Neural cell (in vitro differentiated cells): ENCODE measurements around the gene ANP32E. TPM values are rescaled to one million over a fixed set of nuclear protein-coding genes. Genes with fewer than 3 reads are reported as not detected.

Experiments
- H2AFZ ChIP-seq: fragments of 200-600, 300-800 bp; sonication (generic), shearing (Covaris generic); 2 replicates; pipeline ENCODE4 v1.6.0; 2014; ENCODE audit warnings: low read depth, mild to moderate bottlenecking, antibody characterized with exemption, low read length, moderate library complexity
- H3F3A ChIP-seq: fragments of 200-600 bp; shearing (Covaris generic); 2 replicates; pipeline ENCODE4 v1.6.1; 2016; ENCODE audit warnings: mild to moderate bottlenecking, moderate library complexity, mixed read lengths, antibody characterized with exemption, low read length; ENCODE audit not compliant: insufficient read depth, poor library complexity, severe bottlenecking
- H3K27ac ChIP-seq: fragments of 200-600, 300-800 bp; sonication (generic), shearing (Covaris generic); 2 replicates; pipeline ENCODE4 v1.5.1; 2014; ENCODE audit warnings: mild to moderate bottlenecking, low read length, moderate library complexity
- H3K27me3 ChIP-seq: fragments of 300-800, 200-600 bp; sonication (generic), shearing (Covaris generic); 2 replicates; pipeline ENCODE4 v1.6.0; 2014; ENCODE audit warnings: mild to moderate bottlenecking, low read depth, low read length, moderate library complexity; ENCODE audit not compliant: insufficient read depth
- H3K36me3 ChIP-seq: fragments of 300-800, 200-600 bp; sonication (generic), shearing (Covaris generic); 2 replicates; pipeline ENCODE4 v1.5.1; 2014; ENCODE audit warnings: mild to moderate bottlenecking, antibody characterized with exemption, low read length, moderate library complexity; ENCODE audit not compliant: insufficient read depth
- H3K4me2 ChIP-seq: fragments of 300-800, 200-600 bp; sonication (generic), shearing (Covaris generic); 2 replicates; pipeline ENCODE4 v1.6.0; 2014; ENCODE audit warnings: mild to moderate bottlenecking, low read length
- H3K4me3 ChIP-seq: fragments of 300-800, 200-600 bp; sonication (generic), shearing (Covaris generic); 2 replicates; pipeline ENCODE4 v1.5.1; 2014; ENCODE audit warnings: mild to moderate bottlenecking, low read length, moderate library complexity
- H3K79me2 ChIP-seq: fragments of 200-600 bp; shearing (Covaris generic); replicated peaks from 2 replicates; pipeline ENCODE4 v1.6.0; 2014; ENCODE audit warnings: mild to moderate bottlenecking, low read length, moderate library complexity; ENCODE audit not compliant: insufficient read depth
- H3K9ac ChIP-seq: fragments of 300-800, 200-600 bp; sonication (generic), shearing (Covaris generic); 2 replicates; pipeline ENCODE4 v1.6.1; 2016; ENCODE audit warnings: mild to moderate bottlenecking, low read length, mixed read lengths
- H3K9me2 ChIP-seq: fragments of 200-600 bp; shearing (Covaris generic); 2 replicates; pipeline ENCODE4 v1.6.1; 2016; ENCODE audit warnings: mild to moderate bottlenecking, low read length, mixed read lengths; ENCODE audit not compliant: insufficient read depth
- H3K9me3 ChIP-seq: fragments of 200-600, 300-800 bp; sonication (generic), shearing (Covaris generic); 2 replicates; pipeline ENCODE4 v1.6.1; 2016; ENCODE audit warnings: mild to moderate bottlenecking, mixed run types, low read length, moderate library complexity, mixed read lengths
- H4K20me1 ChIP-seq: fragments of 200-600 bp; shearing (Covaris generic); 2 replicates; pipeline ENCODE4 v1.6.1; 2016; ENCODE audit warnings: mild to moderate bottlenecking, mixed run types; ENCODE audit not compliant: insufficient read depth
- EP300 ChIP-seq: fragments of 450-650 bp; conservative IDR thresholded peaks from 2 replicates; pipeline ENCODE4 v1.6.1; 2014; ENCODE audit warnings: antibody characterized with exemption, mild to moderate bottlenecking, moderate library complexity; ENCODE audit not compliant: poor library complexity, severe bottlenecking
- EZH2 ChIP-seq: fragments of 200-600, 300-800 bp; shearing (Covaris generic), sonication (generic); IDR thresholded peaks from 2 replicates; pipeline ENCODE4 v1.6.1; 2014; ENCODE audit warnings: antibody characterized with exemption, low read length, borderline replicate concordance, mild to moderate bottlenecking; ENCODE audit not compliant: insufficient read depth, poor library complexity, severe bottlenecking
- MXI1 ChIP-seq: fragments of 450-650 bp; conservative IDR thresholded peaks from 2 replicates; pipeline ENCODE4 v1.6.1; 2014; ENCODE audit warnings: antibody characterized with exemption, mild to moderate bottlenecking; ENCODE audit not compliant: poor library complexity, severe bottlenecking
- RAD21 ChIP-seq: fragments of 450-650 bp; conservative IDR thresholded peaks from 2 replicates; pipeline ENCODE4 v1.6.1; 2014; ENCODE audit warnings: antibody characterized with exemption, mild to moderate bottlenecking, moderate library complexity
- REST ChIP-seq: IDR thresholded peaks from 2 replicates; pipeline ENCODE4 v1.6.1; 2012; ENCODE audit warnings: borderline replicate concordance
- SMC3 ChIP-seq: fragments of 450-650 bp; conservative IDR thresholded peaks from 2 replicates; pipeline ENCODE4 v1.6.1; 2014; ENCODE audit warnings: antibody characterized with exemption, mild to moderate bottlenecking, moderate library complexity; ENCODE audit not compliant: poor library complexity
- TAF1 ChIP-seq: IDR thresholded peaks from 2 replicates; pipeline ENCODE4 v1.6.1; 2012; ENCODE audit warnings: low read depth
- polyA plus RNA-seq: library from polyadenylated mRNA; depleted of rRNA; stranded (reverse); fragments of >200 nt; gene quantifications from 2 replicates; pipeline ENCODE4 v1.2.3, GENCODE V29; 2014
- TF ChIP-seq, protein P1 (sequence below): fragments of 450-650 bp; IDR thresholded peaks from 2 replicates; pipeline ENCODE4 v1.5.1; 2014; ENCODE audit warnings: antibody characterized with exemption, mild to moderate bottlenecking, moderate library complexity; ENCODE audit not compliant: poor library complexity, severe bottlenecking

The ANP32E gene
- polyA plus RNA-seq, 1 donor from 2014 or later = 17.9 TPM

DNA sequence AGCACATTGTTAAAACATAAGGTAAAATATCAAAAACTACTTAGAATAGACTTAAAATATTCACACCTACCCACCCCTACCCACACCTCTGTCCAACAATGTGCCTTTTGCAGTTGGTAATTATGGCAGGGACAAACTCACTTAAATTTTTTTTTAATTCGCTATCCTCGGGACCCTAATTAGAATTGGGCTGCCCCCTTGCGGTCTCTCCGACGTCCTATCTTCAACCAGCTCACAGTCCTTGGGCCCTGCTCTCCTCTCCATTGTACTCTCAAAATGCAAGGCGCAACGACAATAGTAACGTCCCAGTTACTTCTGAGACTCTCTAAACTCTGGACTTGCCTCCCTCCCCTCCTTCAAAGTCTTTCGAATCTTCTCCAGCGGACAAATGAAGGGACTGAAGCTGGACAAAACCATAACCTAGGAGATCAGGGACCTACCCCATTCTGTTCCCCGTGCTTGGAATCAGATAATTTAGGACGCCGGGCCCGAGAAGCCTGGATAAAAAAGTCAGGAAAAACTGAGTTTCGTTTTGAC, 45.4 kb upstream of the ANP32E start:
- H3K27ac ChIP-seq = peak overlapping the region; percentile 48
- peak overlapping the region; percentile 10 for H2AFZ ChIP-seq
- H3K79me2 ChIP-seq = no peaks in the 10 kb centered on the region

GRCh38 chr1:150280138-150280707, 44.3 kb upstream of the ANP32E start:
- no peak overlapping the region for H3K27ac ChIP-seq
- H2AFZ ChIP-seq = no peak overlapping the region
- H3K4me2 ChIP-seq = no peak overlapping the region
- no peaks in the 10 kb centered on the region for H4K20me1 ChIP-seq
- H3K9ac ChIP-seq = no peak overlapping the region
- TF ChIP-seq EP300 (no peak), SMC3 (no peak), REST (no peak), EZH2 (no peak), MXI1 (no peak), TAF1 (no peak)
- no peaks in the 10 kb centered on the region for H3F3A ChIP-seq
- no peaks in the 10 kb centered on the region for H3K36me3 ChIP-seq
- no peaks in the 10 kb centered on the region for H3K9me3 ChIP-seq
- H3K9me2 ChIP-seq = no peaks in the 10 kb centered on the region
- H3K27me3 ChIP-seq = no peaks in the 10 kb centered on the region
- no peaks in the 10 kb centered on the region for H3K79me2 ChIP-seq
- no peak overlapping the region for H3K4me3 ChIP-seq

More for the DNA sequence above, 45.4 kb upstream of the ANP32E start:
- Histone ChIP-seq H3K9ac (peak overlapping the region; percentile 60), H3K4me2 (peak overlapping the region; percentile 79), H3K9me3 (no peaks in the 10 kb centered on the region), H4K20me1 (no peaks in the 10 kb centered on the region), H3K9me2 (no peaks in the 10 kb centered on the region), H3K4me3 (peak overlapping the region; percentile 87), H3K27me3 (no peaks in the 10 kb centered on the region), H3F3A (no peaks in the 10 kb centered on the region), H3K36me3 (no peaks in the 10 kb centered on the region)
- TF ChIP-seq EP300 (no peak), RAD21 (peak; percentile 45), MXI1 (no peak), SMC3 (peak; percentile 47)
- TF ChIP-seq, protein P1, sequence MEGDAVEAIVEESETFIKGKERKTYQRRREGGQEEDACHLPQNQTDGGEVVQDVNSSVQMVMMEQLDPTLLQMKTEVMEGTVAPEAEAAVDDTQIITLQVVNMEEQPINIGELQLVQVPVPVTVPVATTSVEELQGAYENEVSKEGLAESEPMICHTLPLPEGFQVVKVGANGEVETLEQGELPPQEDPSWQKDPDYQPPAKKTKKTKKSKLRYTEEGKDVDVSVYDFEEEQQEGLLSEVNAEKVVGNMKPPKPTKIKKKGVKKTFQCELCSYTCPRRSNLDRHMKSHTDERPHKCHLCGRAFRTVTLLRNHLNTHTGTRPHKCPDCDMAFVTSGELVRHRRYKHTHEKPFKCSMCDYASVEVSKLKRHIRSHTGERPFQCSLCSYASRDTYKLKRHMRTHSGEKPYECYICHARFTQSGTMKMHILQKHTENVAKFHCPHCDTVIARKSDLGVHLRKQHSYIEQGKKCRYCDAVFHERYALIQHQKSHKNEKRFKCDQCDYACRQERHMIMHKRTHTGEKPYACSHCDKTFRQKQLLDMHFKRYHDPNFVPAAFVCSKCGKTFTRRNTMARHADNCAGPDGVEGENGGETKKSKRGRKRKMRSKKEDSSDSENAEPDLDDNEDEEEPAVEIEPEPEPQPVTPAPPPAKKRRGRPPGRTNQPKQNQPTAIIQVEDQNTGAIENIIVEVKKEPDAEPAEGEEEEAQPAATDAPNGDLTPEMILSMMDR = peak; percentile 57
